K562 (cell line): ENCODE data around the gene IQCN. TPM values are rescaled to one million over a fixed set of nuclear protein-coding genes. Genes with fewer than 3 reads are reported as not detected.

Experiments
- ARID1B ChIP-seq: fragments of 450-650 bp; IDR thresholded peaks from 2 replicates; pipeline ENCODE4 v1.6.1; 2016; ENCODE audit warnings: antibody characterized with exemption, mild to moderate bottlenecking, inconsistent platforms
- EGR1 ChIP-seq: fragments of 450-650 bp; conservative IDR thresholded peaks from 2 replicates; pipeline ENCODE4 v1.6.1; 2017; ENCODE audit warnings: mild to moderate bottlenecking
- HIVEP1 ChIP-seq: fragments of 250-450 bp; sonication (Bioruptor Pico); IDR thresholded peaks from 2 replicates; pipeline ENCODE4 v1.4.0; 2020; ENCODE audit warnings: mild to moderate bottlenecking
- KAT2B ChIP-seq: IDR thresholded peaks from one replicate; pipeline ENCODE4 v1.6.1; 2012; ENCODE audit warnings: low read depth, mild to moderate bottlenecking, control low read depth, inconsistent platforms, low read length, moderate library complexity
- KDM1A ChIP-seq, 2 experiments: fragments of 450-650 bp; IDR thresholded peaks; 2 replicates each; pipeline ENCODE4 v1.6.1; 2016; ENCODE audit warnings: mild to moderate bottlenecking in 2 of 2
- RBM25 ChIP-seq: fragments of 200-400 bp; formaldehyde crosslinking; IDR thresholded peaks from 2 replicates; pipeline ENCODE4 v1.6.1; 2018; ENCODE audit warnings: low read length, low read depth, moderate library complexity; ENCODE audit not compliant: severe bottlenecking
- YBX1 ChIP-seq: fragments of 450-650 bp; IDR thresholded peaks from 2 replicates; pipeline ENCODE4 v1.7.1; 2016; ENCODE audit warnings: mild to moderate bottlenecking
- ZC3H11A ChIP-seq: IDR thresholded peaks from 2 replicates; pipeline ENCODE4 v1.6.1; 2012; ENCODE audit warnings: low read depth, low read length, improper control_type of control experiment
- ZNF143 ChIP-seq: sonication (generic); formaldehyde crosslinking; IDR thresholded peaks from 2 replicates; pipeline ENCODE4 v1.9.0; 2022; ENCODE audit warnings: mild to moderate bottlenecking, missing genetic modification reagents
- ZNF174 ChIP-seq: fragments of 250-450 bp; sonication (Bioruptor Pico); IDR thresholded peaks from 2 replicates; pipeline ENCODE4 v1.4.0; 2020; ENCODE audit warnings: mild to moderate bottlenecking
- ZNF224 ChIP-seq: sonication (generic); formaldehyde crosslinking; IDR thresholded peaks from 2 replicates; pipeline ENCODE4 v1.8.0; 2022; ENCODE audit warnings: mild to moderate bottlenecking, missing genetic modification reagents
- ZNF57 ChIP-seq: fragments of 450-650 bp; formaldehyde crosslinking; IDR thresholded peaks from 2 replicates; pipeline ENCODE4 v1.4.0; 2020; ENCODE audit warnings: mild to moderate bottlenecking, moderate library complexity
- ZNF830 ChIP-seq: fragments of 250-450 bp; sonication (Bioruptor Pico); IDR thresholded peaks from 2 replicates; pipeline ENCODE4 v1.5.0; 2021; ENCODE audit warnings: mild to moderate bottlenecking
- ZZZ3 ChIP-seq: fragments of 450-650 bp; IDR thresholded peaks from 2 replicates; pipeline ENCODE4 v1.6.1; 2016; ENCODE audit warnings: antibody characterized with exemption, mild to moderate bottlenecking, moderate library complexity
- polyA plus RNA-seq, 8 experiments: library from polyadenylated mRNA; depleted of rRNA in 4 of 8; stranded (reverse) in 5 of 8; unstranded in 3 of 8; fragments of >200 nt; fragmentation: Nextera tagmentation in 2 of 8; fragmentation: Illumina TruSeq in 1 of 8; extraction: Ambion mirVana in 2 of 8; extraction: Trizol in 1 of 8; gene quantifications; 2 replicates each; pipeline versions ENCODE4 v1.2.1 to v1.2.3, GENCODE V29; 2011 to 2014; ENCODE audit warnings: inconsistent platforms in 1 of 8, missing spikeins in 1 of 8
- total RNA-seq, 7 experiments: library from RNA; depleted of rRNA in 6 of 7; stranded (reverse); fragments of >200 nt in 6 of 7; fragmentation: Illumina TruSeq in 2 of 7; extraction: Trizol in 2 of 7; gene quantifications; 2 replicates each; pipeline versions ENCODE4 v1.2.1 to v1.2.3, GENCODE V29; 2011 to 2021; ENCODE audit warnings: low replicate concordance in 1 of 7
- TF ChIP-seq, protein P1 (sequence below): fragments of 450-650 bp; IDR thresholded peaks from 2 replicates; pipeline ENCODE4 v1.6.1; 2016
- TF ChIP-seq, protein P2 (sequence below), 2 experiments: fragments of 450-650 bp; formaldehyde crosslinking in 1 of 2; IDR thresholded peaks; 2 replicates each; pipeline versions ENCODE4 v1.4.0 to v1.6.1; 2014 to 2020; ENCODE audit warnings: mild to moderate bottlenecking in 2 of 2, borderline replicate concordance in 1 of 2, low read depth in 1 of 2
- TF ChIP-seq, protein P3 (sequence below): fragments of 450-650 bp; IDR thresholded peaks from 2 replicates; pipeline ENCODE4 v1.6.1; 2016; ENCODE audit warnings: borderline replicate concordance

Gene IQCN
- total and polyA plus RNA-seq, 9 of the 15 experiments (the other 6 are each of a cell fraction or from before 2014, with no cell fraction given), result 0.01 to 0.07 (median 0.04) TPM; not detected in 3

DNA sequence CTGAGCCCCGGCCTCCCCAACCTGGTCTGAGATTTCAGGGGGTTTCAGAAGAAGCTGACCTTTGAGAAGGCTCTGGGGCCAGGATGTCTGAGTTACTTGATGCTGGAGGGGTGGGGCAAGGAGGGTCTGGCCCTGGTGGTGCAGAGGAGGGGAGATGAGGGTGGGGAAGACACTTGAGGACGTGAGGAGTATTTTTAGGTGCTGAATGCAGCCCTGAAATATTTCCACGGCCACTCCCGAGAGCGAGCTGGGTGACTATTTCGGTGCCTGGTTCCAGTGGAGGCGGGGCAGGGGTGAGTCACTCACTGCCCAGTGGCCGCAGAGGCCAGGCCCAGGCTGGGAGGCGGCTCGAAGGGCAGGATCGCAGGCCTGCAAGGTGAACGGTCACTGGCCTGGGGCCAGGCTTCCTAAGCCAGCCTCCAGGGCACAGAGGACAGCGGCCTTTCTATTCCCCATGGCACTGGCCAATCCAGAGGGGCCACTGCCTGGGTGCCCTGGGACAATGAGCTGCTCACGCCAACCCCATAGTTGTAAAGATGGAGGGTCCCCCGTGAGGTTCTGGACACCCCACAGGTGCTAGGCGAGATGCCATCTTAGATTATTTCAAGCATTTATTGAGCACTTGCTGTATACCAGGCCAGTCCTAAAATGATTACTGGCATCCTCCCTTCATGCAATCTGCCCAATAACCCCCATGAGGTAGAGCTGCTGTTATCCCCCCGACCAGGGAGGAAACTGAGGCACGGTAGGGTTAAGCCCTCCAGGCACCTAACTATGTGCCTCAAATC, 26.9 kb upstream of the IQCN start (continued):
- TF ChIP-seq ZNF224 (CRISPR knock-in tag) (no peak), EGR1 (0 out of 2 replicates have a peak, but pooled peaks have one; percentile 8), RBM25 (peak; percentile 36), ZZZ3 (no peak), KDM1A (IDR thresholded peaks at IDR 0.05) (peak in 1 of 2 experiments; percentile 81; a peak in 2 of 4 replicates), ARID1B (peak; percentile 69), ZNF143 (CRISPR knock-in tag) (0 out of 2 replicates have a peak, but pooled peaks have one; percentile 30), YBX1 (no peak), ZNF830 (CRISPR knock-in tag) (no peak), ZNF57 (CRISPR knock-in tag) (no peak), KAT2B (no peak), ZNF174 (CRISPR knock-in tag) (no peak), ZC3H11A (no peak), HIVEP1 (CRISPR knock-in tag) (no peak)
- TF ChIP-seq, protein P1, sequence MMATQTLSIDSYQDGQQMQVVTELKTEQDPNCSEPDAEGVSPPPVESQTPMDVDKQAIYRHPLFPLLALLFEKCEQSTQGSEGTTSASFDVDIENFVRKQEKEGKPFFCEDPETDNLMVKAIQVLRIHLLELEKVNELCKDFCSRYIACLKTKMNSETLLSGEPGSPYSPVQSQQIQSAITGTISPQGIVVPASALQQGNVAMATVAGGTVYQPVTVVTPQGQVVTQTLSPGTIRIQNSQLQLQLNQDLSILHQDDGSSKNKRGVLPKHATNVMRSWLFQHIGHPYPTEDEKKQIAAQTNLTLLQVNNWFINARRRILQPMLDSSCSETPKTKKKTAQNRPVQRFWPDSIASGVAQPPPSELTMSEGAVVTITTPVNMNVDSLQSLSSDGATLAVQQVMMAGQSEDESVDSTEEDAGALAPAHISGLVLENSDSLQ, result 0 out of 2 replicates have a peak, but pooled peaks have one; percentile 25
- TF ChIP-seq, protein P2, sequence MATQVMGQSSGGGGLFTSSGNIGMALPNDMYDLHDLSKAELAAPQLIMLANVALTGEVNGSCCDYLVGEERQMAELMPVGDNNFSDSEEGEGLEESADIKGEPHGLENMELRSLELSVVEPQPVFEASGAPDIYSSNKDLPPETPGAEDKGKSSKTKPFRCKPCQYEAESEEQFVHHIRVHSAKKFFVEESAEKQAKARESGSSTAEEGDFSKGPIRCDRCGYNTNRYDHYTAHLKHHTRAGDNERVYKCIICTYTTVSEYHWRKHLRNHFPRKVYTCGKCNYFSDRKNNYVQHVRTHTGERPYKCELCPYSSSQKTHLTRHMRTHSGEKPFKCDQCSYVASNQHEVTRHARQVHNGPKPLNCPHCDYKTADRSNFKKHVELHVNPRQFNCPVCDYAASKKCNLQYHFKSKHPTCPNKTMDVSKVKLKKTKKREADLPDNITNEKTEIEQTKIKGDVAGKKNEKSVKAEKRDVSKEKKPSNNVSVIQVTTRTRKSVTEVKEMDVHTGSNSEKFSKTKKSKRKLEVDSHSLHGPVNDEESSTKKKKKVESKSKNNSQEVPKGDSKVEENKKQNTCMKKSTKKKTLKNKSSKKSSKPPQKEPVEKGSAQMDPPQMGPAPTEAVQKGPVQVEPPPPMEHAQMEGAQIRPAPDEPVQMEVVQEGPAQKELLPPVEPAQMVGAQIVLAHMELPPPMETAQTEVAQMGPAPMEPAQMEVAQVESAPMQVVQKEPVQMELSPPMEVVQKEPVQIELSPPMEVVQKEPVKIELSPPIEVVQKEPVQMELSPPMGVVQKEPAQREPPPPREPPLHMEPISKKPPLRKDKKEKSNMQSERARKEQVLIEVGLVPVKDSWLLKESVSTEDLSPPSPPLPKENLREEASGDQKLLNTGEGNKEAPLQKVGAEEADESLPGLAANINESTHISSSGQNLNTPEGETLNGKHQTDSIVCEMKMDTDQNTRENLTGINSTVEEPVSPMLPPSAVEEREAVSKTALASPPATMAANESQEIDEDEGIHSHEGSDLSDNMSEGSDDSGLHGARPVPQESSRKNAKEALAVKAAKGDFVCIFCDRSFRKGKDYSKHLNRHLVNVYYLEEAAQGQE (IDR thresholded peaks at IDR 0.05; ENCODE audit: borderline replicate concordance), result no peak
- TF ChIP-seq, protein P2 (CRISPR knock-in tag; IDR thresholded peaks at IDR 0.05; ENCODE audit: low read depth), result no peak
- TF ChIP-seq, protein P3, sequence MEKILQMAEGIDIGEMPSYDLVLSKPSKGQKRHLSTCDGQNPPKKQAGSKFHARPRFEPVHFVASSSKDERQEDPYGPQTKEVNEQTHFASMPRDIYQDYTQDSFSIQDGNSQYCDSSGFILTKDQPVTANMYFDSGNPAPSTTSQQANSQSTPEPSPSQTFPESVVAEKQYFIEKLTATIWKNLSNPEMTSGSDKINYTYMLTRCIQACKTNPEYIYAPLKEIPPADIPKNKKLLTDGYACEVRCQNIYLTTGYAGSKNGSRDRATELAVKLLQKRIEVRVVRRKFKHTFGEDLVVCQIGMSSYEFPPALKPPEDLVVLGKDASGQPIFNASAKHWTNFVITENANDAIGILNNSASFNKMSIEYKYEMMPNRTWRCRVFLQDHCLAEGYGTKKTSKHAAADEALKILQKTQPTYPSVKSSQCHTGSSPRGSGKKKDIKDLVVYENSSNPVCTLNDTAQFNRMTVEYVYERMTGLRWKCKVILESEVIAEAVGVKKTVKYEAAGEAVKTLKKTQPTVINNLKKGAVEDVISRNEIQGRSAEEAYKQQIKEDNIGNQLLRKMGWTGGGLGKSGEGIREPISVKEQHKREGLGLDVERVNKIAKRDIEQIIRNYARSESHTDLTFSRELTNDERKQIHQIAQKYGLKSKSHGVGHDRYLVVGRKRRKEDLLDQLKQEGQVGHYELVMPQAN, result no peak
